HepG2 (cell line): ENCODE data around the gene RSAD1. TPM values are rescaled to one million over a fixed set of nuclear protein-coding genes. Genes with fewer than 3 reads are reported as not detected.
A peak's percentile ranks its signal among the peaks of the same experiment; 100 is the strongest.

Experiments
- ATAC-seq: fragments of 200-7000 bp; cut with Tn5 transposase; 3 replicates; pipeline ENCODE4 v1.9.1; 2020; ENCODE audit warnings: mild to moderate bottlenecking, moderate library complexity
- BruUV-seq: library from RNA; stranded (reverse); fragments of 400-500 nt; replicated peaks from 2 replicates; lab custom pipeline; 2021; lab: Mats Ljungman, UMichigan
- CTCF ChIA-PET: fragments of 300-600 bp; formaldehyde crosslinking; extraction: SDS; loops from one replicate; lab custom pipeline; 2021; ENCODE audit warnings: low total read pairs, inconsistent platforms, low intra/inter-chr PET ratio; lab: Yijun Ruan, JAX
- POLR2A ChIA-PET: fragments of 350-600 bp; sonication (Branson Sonifier 250); formaldehyde crosslinking; loops from one replicate; lab custom pipeline; 2020; ENCODE audit warnings: antibody characterized with exemption, inconsistent platforms; lab: Yijun Ruan, JAX
- DNase-seq: peaks from one replicate; pipeline ENCODE4 v3.0.0-alpha.2; 2015; ENCODE audit warnings: low spot score
- FAIRE-seq: peaks from 3 replicates; lab custom pipeline; 2011; peaks lifted over from hg19 to GRCh38; lab: Jason Lieb, UNC
- H2AFZ ChIP-seq: one replicate; pipeline ENCODE4 v1.6.1; 2011; ENCODE audit warnings: low read length, inconsistent platforms
- H3K27ac ChIP-seq: fragments of 300-600 bp; 3 replicates; pipeline ENCODE4 v1.8.0; 2011; ENCODE audit warnings: mixed run types, mild to moderate bottlenecking, mixed read lengths, low read length, inconsistent platforms; ENCODE audit not compliant: insufficient read depth; ENCODE audit errors: extremely low read length
- H3K27me3 ChIP-seq, 2 experiments: fragments of 200-600 bp in 1 of 2; 2 replicates in 1 of 2; 3 replicates in 1 of 2; pipeline versions ENCODE4 v1.6.0 to v1.8.0; 2011; ENCODE audit warnings: low read length in 2 of 2, mild to moderate bottlenecking in 2 of 2, moderate library complexity in 2 of 2, inconsistent platforms in 1 of 2; ENCODE audit not compliant: insufficient read depth in 2 of 2, control insufficient read depth in 1 of 2
- H3K36me3 ChIP-seq, 2 experiments: fragments of 200-600 bp in 1 of 2; replicated peaks in 1 of 2; 2 replicates in 1 of 2; 3 replicates in 1 of 2; pipeline versions ENCODE4 v1.5.1 to v1.8.0; 2011; ENCODE audit warnings: low read length in 2 of 2, inconsistent platforms in 1 of 2; ENCODE audit not compliant: insufficient read depth in 2 of 2, control insufficient read depth in 1 of 2
- H3K4me1 ChIP-seq: 2 replicates; pipeline ENCODE4 v1.5.1; 2012; ENCODE audit warnings: low read length, inconsistent platforms; ENCODE audit not compliant: insufficient read depth
- H3K4me2 ChIP-seq: 2 replicates; pipeline ENCODE4 v1.6.0; 2011; ENCODE audit warnings: low read depth, low read length, inconsistent platforms
- H3K4me3 ChIP-seq, 3 experiments: fragments of 200-600 bp in 1 of 3; sonication (generic), shearing (Covaris generic) in 1 of 3; replicated peaks in 1 of 3; 2 replicates each; pipeline ENCODE4 v1.5.1; 2011 to 2016; ENCODE audit warnings: low read length in 3 of 3, inconsistent platforms in 2 of 3, low read depth in 2 of 3, mild to moderate bottlenecking in 2 of 3, control low read depth in 1 of 3, mixed read lengths in 1 of 3; ENCODE audit not compliant: insufficient read depth in 1 of 3
- H3K79me2 ChIP-seq: one replicate; pipeline ENCODE4 v1.6.1; 2011; ENCODE audit warnings: low read length, inconsistent platforms; ENCODE audit not compliant: insufficient read depth
- H3K9ac ChIP-seq: 2 replicates; pipeline ENCODE4 v1.6.0; 2011; ENCODE audit warnings: mild to moderate bottlenecking, low read depth, low read length, inconsistent platforms; ENCODE audit not compliant: insufficient read depth
- H3K9me3 ChIP-seq: 2 replicates; pipeline ENCODE4 v1.5.1; 2012; ENCODE audit warnings: mild to moderate bottlenecking, low read length
- H4K20me1 ChIP-seq: 2 replicates; pipeline ENCODE4 v1.6.0; 2011; ENCODE audit warnings: inconsistent platforms, mild to moderate bottlenecking, low read length, moderate library complexity; ENCODE audit not compliant: insufficient read depth
- AGO2 ChIP-seq: fragments of 200-400 bp; formaldehyde crosslinking; optimal IDR thresholded peaks from 2 replicates; pipeline ENCODE3; 2017; ENCODE audit warnings: mild to moderate bottlenecking, low read depth, low read length, moderate library complexity
- AHR ChIP-seq: IDR thresholded peaks from 2 replicates; pipeline ENCODE4 v1.6.1; 2018; ENCODE audit warnings: missing genetic modification reagents, missing compliant biosample characterization
- ATF1 ChIP-seq: IDR thresholded peaks from 2 replicates; pipeline ENCODE4 v1.6.1; 2016; ENCODE audit warnings: mild to moderate bottlenecking, control low read depth
- CEBPB ChIP-seq: IDR thresholded peaks from 2 replicates; pipeline ENCODE4 v1.6.1; 2011; ENCODE audit warnings: low read depth, low read length, improper control_type of control experiment, borderline replicate concordance
- FOSL2 ChIP-seq: sonication (generic); formaldehyde crosslinking; IDR thresholded peaks from 2 replicates; pipeline ENCODE4 v1.4.0; 2020; ENCODE audit warnings: missing genetic modification reagents
- HOXD1 ChIP-seq: sonication (generic); formaldehyde crosslinking; IDR thresholded peaks from 2 replicates; pipeline ENCODE4 v1.5.0; 2020; ENCODE audit warnings: missing genetic modification reagents
- MZF1 ChIP-seq: sonication (generic); formaldehyde crosslinking; IDR thresholded peaks from 2 replicates; pipeline ENCODE4 v1.8.1; 2023; ENCODE audit warnings: mild to moderate bottlenecking, missing genetic modification reagents, borderline replicate concordance
- POLR2A ChIP-seq, 2 experiments: IDR thresholded peaks; 2 replicates each; pipeline ENCODE4 v1.6.1; 2011; ENCODE audit warnings: low read depth in 2 of 2, low read length in 2 of 2, mild to moderate bottlenecking in 1 of 2, moderate library complexity in 1 of 2; ENCODE audit not compliant: insufficient read depth in 1 of 2
- TEAD3 ChIP-seq: optimal IDR thresholded peaks from 2 replicates; pipeline ENCODE3; 2016; ENCODE audit warnings: borderline replicate concordance
- YEATS4 ChIP-seq: sonication (generic); formaldehyde crosslinking; IDR thresholded peaks from 2 replicates; pipeline ENCODE4 v1.4.0; 2020; ENCODE audit warnings: missing genetic modification reagents, borderline replicate concordance
- ZNF251 ChIP-seq: sonication (generic); formaldehyde crosslinking; IDR thresholded peaks from 2 replicates; pipeline ENCODE4 v1.9.0; 2021; ENCODE audit warnings: mild to moderate bottlenecking, missing genetic modification reagents
- ZNF317 ChIP-seq: sonication (generic); formaldehyde crosslinking; IDR thresholded peaks from 2 replicates; pipeline ENCODE4 v1.5.0; 2020; ENCODE audit warnings: mild to moderate bottlenecking, missing genetic modification reagents
- ZNF572 ChIP-seq: sonication (generic); formaldehyde crosslinking; IDR thresholded peaks from 2 replicates; pipeline ENCODE4 v1.5.1; 2020; ENCODE audit warnings: mild to moderate bottlenecking, missing genetic modification reagents
- WGBS: methylation state at CpG from one replicate; pipeline ENCODE4 v1.1.6; 2017; ENCODE audit warnings: low lambda C conversion rate; 5-methylcytosine and 5-hydroxymethylcytosine counted together
- in situ Hi-C: cut with HindIII; loops from 2 replicates; pipeline ENCODE4 v1.10.0; 2017; ENCODE audit warnings: low pct_unique_long_range_greater_than_20kb; ENCODE audit not compliant: extremely low pct_ligation_motif_present
- intact Hi-C: fragments of 100-400 bp; cut with micrococcal nuclease; formaldehyde crosslinking; loops from one replicate; pipeline ENCODE4 v1.10.0; 2022; ENCODE audit not compliant: unreplicated experiment
- polyA plus RNA-seq, 8 experiments: library from polyadenylated mRNA; depleted of rRNA in 3 of 8; stranded (reverse) in 7 of 8; unstranded in 1 of 8; fragments of >200 nt; fragmentation: Illumina TruSeq in 4 of 8; extraction: Trizol in 4 of 8; gene quantifications; 2 replicates each; pipeline versions ENCODE4 v1.2.1 to v1.2.3, GENCODE V29; 2011 to 2016; ENCODE audit warnings: low read depth in 4 of 8, missing spikeins in 1 of 8, mixed read lengths in 1 of 8; ENCODE audit not compliant: insufficient read depth in 1 of 8
- total RNA-seq, 5 experiments: library from RNA; depleted of rRNA; stranded (reverse); fragments of >200 nt; fragmentation: Illumina TruSeq; extraction: Trizol; gene quantifications; 2 replicates each; pipeline ENCODE4 v1.2.3, GENCODE V29; 2016; ENCODE audit warnings: low read depth in 1 of 5
- TF ChIP-seq, protein P1 (sequence below): sonication (generic); formaldehyde crosslinking; IDR thresholded peaks from 2 replicates; pipeline ENCODE4 v1.5.1; 2020; ENCODE audit warnings: mild to moderate bottlenecking, missing genetic modification reagents, borderline replicate concordance
- TF ChIP-seq, protein P2 (sequence below): sonication (generic); formaldehyde crosslinking; IDR thresholded peaks from 2 replicates; pipeline ENCODE4 v1.5.0; 2020; ENCODE audit warnings: mild to moderate bottlenecking, low read depth, missing genetic modification reagents, borderline replicate concordance

The RSAD1 gene
- total and polyA plus RNA-seq, 2 of the 13 experiments (the other 11 are each of a cell fraction or from before 2014, with no cell fraction given) = 22.7 to 27.7 TPM

DNA sequence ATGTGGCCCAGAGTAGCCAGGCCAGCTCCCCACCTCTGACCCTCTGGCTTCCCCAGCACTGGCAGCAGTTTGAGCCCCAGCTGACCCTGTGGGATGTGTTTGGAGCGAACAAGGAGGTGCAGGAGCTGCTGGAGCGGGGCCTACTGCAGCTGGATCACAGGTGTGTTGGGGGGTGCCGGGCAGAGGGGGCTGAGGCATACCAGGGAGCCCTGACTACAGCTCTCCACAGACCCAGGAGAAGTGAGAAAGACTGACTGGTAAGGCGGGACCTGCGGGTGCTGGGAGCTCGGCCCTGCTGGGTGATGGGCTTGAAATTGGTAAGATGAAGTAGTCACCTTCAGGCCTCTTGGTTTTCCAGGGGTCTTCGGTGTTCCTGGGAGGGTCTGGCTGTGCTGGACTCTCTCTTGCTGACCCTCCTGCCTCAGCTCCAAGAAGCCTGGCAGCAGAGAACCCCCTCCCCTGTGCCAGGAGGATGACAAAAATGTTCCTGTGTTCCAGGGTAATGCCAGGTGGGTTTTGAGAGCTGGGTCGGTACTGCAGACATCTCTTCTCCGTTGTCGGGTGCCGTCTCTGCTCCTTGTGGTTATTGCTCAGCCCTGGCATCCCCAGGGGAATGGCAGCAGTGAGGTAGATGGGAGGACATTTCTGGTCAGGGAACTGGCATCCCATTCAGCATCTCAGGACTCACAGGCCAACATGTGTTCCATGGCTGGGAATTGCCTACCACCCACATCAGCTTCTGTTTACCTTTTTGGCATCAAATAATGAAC lies 5.9 kb downstream of the RSAD1 start:
- Histone ChIP-seq H4K20me1 (peaks cover 4% of the 10 kb centered on the region; the same call in 1 of the 2 replicates), H3K9ac (no peak overlapping the region), H3K4me2 (no peak overlapping the region), H3K36me3 (peaks cover 9 to 19% of the 10 kb centered on the region in 2 experiments; a peak in 4 of 5 replicates), H3K4me3 (no peak overlapping the region), H3K79me2 (peaks cover 3% of the 10 kb centered on the region), H3K4me1 (peaks cover 15% of the 10 kb centered on the region), H3K27me3 (no peaks in the 10 kb centered on the region), H2AFZ (no peak overlapping the region), H3K27ac (no peak overlapping the region), H3K9me3 (no peaks in the 10 kb centered on the region)
- ChIA-PET CTCF (no interaction called here), POLR2A (interaction anchor here (0.6 to 1.1 kb wide), 2 partner anchors 58 to 144 kb away, joined by 3 read pairs; no protein-coding TSS in a partner anchor)
- TF ChIP-seq FOSL2 = no peak
- peak; percentile 31 for TF ChIP-seq AGO2
- no peak for TF ChIP-seq TEAD3 (CRISPR knock-in tag)
- TF ChIP-seq POLR2A (IDR thresholded peaks at IDR 0.05; ENCODE audit: insufficient read depth in 1 of 2, low read depth in 2 of 2, low read length in 2 of 2) = 0 out of 4 replicates have a peak, but pooled peaks of 1 of the 2 experiments have one; percentile 21
- in situ Hi-C loops (loop anchor here (5.0 kb wide), 2 partner anchors 143 to 213 kb away; no protein-coding TSS in a partner anchor), intact Hi-C loops (no loop called here)
- ATAC-seq = no peak
- DNase-seq = no peak
- FAIRE-seq = no peak
- 97% methylated on average over 11 of the region's 11 CpGs for WGBS
- no TSS peak for BruUV-seq

DNA sequence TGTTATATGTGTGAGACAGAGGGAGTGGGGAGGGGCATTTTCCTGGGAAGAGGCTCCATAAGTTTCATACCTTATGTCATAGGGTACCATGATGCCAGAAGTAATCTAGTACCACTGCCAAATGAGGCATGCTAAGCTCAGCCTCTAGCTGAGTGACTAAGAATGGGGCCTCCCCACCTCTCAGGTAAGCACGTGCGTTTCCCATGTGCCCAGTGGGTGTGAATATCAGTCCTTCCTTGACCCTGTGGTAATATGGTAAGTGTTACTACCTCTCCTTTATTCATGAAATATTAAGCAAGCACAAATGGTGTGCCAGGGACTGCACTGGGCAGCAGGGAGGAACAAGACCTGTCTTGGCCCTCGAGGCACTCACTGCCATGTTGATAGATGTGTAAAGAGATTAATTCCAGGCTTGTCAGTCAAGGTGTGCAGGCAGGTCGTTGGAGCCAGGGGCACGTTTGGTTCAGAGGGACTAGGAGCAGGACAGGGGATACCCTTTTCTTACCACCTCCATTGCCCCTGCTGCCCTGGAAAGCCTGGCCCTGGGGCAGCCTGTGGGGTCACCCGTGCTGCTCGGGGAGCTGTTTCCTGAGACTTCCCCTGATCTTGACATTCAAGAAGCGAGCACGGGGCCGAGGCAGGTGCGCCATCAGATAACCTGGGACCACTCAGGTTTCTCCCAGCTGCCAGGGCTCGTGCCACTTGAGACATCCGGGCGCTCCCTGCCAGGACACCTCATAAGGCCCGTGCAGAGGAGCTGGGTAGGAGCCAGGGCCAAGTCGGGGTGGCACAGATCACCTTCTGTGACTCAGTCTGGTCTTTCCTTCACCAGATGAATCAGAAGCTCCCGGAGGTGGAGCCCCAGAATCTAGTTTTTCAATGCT lies 8.8 kb downstream of the RSAD1 start:
- H3K9ac ChIP-seq = no peak overlapping the region
- H3K79me2 ChIP-seq = no peaks in the 10 kb centered on the region
- intact Hi-C loops (no loop called here), in situ Hi-C loops (no loop called here)
- H3K27me3 ChIP-seq = no peaks in the 10 kb centered on the region
- POLR2A ChIA-PET = no interaction called here
- FAIRE-seq (no peak), DNase-seq (no peak), ATAC-seq (no peak)
- no peak overlapping the region for H3K4me3 ChIP-seq
- peaks cover 9 to 16% of the 10 kb centered on the region in 2 experiments; a peak in 4 of 5 replicates for H3K36me3 ChIP-seq
- no peaks in the 10 kb centered on the region for H4K20me1 ChIP-seq
- no TSS peak for BruUV-seq
- no peak overlapping the region for H3K27ac ChIP-seq
- no peak overlapping the region for H2AFZ ChIP-seq
- H3K4me2 ChIP-seq = no peak overlapping the region
- no peaks in the 10 kb centered on the region for H3K9me3 ChIP-seq
- peaks cover 5% of the 10 kb centered on the region for H3K4me1 ChIP-seq
- CTCF ChIA-PET = no interaction called here
- WGBS = 75% methylated on average over 17 of the region's 17 CpGs
- TF ChIP-seq CEBPB (no peak), MZF1 (CRISPR knock-in tag) (no peak), YEATS4 (no peak), AHR (CRISPR knock-in tag) (no peak), HOXD1 (no peak), ATF1 (CRISPR knock-in tag) (no peak), ZNF572 (CRISPR knock-in tag) (0 out of 2 replicates have a peak, but pooled peaks have one; percentile 23), ZNF317 (no peak), ZNF251 (CRISPR knock-in tag) (no peak)
- TF ChIP-seq, protein P1, sequence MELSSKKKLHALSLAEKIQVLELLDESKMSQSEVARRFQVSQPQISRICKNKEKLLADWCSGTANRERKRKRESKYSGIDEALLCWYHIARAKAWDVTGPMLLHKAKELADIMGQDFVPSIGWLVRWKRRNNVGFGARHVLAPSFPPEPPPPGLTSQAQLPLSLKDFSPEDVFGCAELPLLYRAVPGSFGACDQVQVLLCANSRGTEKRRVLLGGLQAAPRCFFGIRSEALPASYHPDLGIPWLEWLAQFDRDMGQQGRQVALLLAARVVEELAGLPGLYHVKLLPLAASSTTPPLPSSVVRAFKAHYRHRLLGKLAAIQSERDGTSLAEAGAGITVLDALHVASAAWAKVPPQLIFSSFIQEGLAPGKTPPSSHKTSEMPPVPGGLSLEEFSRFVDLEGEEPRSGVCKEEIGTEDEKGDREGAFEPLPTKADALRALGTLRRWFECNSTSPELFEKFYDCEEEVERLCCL (CRISPR knock-in tag) = no peak
- TF ChIP-seq, protein P2, sequence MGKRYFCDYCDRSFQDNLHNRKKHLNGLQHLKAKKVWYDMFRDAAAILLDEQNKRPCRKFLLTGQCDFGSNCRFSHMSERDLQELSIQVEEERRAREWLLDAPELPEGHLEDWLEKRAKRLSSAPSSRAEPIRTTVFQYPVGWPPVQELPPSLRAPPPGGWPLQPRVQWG (CRISPR knock-in tag) = no peak
